ENCODE measurements around the gene KCNK16.
"Not testable (repeated sequence)": the region's sequence is repeated elsewhere in the genome, so short reads cannot be mapped to it uniquely, and the experiment has no call there.

- not testable (repeated sequence) for TF ChIP-seq CTCF, POLR2A (IDR thresholded peaks at IDR 0.05)
These were observed 35.9 kb downstream of the KCNK16 start for GRCh38 chr6:39286596-39286995.
